ENCODE results near the gene FLT3LG.
A peak's percentile ranks its signal among the peaks of the same experiment; 100 is the strongest.

Gene FLT3LG

DNA sequence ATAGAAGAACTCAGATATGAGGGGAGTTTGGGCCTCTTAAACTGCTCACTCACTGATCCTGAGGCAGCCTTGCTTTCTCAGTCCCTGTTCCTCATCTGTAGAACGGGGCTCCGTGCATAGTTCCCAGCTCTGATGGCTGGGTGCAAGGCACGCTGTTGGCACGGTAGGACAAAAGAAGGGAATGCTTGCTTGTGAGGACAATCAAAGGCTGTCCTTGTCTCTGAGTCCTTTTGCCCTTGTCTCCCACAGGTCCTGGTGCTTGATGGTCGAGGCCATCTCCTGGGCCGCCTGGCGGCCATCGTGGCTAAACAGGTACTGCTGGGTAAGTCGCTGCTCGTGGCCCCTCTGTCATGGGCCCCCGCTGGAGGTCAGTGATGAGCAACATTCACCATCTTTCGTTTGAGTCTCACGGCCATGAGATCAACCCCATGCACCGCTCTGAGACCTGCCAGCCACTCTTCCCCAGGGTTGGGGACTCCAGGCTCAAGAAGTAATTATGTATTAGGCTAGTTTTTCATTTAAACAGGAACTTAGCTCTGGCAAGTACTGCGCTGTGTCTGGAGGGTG, 15.7 kb downstream of the FLT3LG start:
- peak; percentile 37 to 59 for DNase-seq

DNA sequence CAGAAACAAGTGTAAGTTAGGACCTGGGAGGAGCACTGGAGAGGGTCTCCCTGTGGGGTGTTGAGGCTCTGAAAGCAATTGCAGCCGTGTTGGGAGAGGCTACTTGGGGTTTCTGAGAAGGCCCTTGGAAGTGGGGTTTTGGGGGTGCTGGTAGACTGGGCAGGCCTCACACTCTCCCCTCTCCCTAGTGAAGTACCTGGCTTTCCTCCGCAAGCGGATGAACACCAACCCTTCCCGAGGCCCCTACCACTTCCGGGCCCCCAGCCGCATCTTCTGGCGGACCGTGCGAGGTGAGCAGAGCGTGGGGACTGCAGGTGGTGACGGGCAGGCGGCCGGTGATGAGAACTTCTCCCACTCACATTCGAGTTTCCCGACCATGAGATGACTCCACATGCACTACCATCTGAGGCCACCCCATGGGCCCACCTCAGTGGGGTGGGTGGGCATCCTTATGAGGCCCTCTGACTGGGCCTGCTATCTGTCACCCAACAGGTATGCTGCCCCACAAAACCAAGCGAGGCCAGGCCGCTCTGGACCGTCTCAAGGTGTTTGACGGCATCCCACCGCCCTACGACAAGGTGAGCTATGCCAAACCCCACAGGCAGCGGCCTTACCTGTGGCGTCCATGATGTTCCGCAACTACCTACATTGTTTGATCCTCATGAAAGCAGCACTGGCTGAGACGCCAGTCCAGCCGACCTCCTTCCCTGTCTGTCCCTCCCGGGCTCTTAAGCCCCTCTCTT, 16.4 kb downstream of the FLT3LG start:
- peak in 1 of 2 donors; percentile 37 for DNase-seq

DNA sequence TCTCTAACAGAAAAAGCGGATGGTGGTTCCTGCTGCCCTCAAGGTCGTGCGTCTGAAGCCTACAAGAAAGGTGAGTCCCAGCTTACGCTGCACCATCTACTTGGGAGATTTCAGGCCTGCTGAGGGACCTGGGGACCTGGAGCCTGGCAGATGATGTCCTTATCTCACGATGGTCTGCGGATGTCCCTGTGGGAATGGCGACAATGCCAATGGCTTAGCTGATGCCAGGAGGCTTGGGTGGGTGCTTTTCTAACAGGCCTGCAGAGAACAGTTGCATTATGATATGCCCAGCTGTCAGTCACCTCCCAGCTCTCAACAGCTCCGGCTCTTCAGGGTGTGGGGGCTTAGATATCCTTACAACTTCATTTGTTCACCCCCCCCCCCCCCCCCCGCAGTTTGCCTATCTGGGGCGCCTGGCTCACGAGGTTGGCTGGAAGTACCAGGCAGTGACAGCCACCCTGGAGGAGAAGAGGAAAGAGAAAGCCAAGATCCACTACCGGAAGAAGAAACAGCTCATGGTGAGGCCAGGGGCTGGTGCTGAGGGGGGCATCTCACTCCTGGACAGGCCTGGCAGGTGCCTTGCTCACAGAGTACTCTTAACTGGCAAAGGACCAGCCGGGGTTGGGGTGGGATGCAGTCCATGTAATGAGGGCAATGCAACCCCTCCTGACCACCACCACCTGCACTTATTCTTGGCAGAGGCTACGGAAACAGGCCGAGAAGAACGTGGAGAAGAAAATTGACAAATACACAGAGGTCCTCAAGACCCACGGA, 17.2 kb downstream of the FLT3LG start:
- no peak for DNase-seq

DNA sequence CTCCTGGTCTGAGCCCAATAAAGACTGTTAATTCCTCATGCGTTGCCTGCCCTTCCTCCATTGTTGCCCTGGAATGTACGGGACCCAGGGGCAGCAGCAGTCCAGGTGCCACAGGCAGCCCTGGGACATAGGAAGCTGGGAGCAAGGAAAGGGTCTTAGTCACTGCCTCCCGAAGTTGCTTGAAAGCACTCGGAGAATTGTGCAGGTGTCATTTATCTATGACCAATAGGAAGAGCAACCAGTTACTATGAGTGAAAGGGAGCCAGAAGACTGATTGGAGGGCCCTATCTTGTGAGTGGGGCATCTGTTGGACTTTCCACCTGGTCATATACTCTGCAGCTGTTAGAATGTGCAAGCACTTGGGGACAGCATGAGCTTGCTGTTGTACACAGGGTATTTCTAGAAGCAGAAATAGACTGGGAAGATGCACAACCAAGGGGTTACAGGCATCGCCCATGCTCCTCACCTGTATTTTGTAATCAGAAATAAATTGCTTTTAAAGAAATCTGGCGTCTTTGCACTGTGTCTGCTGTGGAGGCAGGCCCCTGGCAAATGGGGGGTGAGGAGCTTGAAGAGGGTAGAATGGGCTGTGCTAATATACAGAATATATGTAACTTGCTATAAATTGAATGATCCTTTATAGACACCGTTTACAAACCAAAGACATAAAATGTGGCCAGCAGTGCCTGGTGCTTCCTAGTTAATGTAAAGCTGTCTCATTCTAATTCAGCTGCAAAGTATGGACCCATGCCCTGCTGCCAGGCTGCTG, 18.0 kb downstream of the FLT3LG start:
- no peak for DNase-seq

DNA sequence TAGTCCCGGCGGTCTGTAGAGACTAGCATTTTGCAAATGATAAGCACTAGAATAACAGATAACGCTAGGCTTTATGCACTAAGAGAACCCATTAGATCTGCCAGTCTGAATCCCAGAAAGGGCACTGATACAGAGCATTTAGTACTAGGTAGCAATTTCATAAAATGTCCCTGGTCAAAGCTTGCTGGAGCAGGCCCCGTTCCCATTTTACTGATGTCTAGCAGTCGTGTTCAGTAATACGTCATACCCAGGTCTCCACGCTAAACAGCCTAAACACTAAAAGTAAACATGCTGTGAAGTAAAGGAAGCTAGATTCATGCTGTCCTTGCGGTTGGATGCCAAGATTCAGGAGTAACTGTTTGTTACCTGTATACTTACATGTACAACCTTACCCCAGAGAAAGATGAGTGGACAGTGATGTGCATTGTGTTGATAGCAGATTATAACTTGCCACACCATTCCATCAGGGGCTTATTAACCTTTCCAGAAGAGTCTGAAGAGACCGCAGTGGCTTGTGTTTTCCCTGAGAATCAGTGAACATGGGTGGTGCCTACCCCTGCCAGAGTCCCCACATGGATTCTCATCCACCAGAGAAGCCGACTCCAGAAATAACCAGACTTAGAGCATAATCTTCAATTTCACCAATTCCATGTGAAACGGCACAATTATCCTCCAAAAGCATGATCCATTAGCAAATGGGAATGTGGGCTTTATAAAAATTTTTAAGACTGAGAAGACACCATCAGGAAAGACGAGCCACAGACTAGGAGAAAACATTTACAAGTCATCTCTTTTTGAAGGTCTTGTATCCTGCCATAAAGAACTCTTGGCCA, 18.8 kb downstream of the FLT3LG start:
- DNase-seq = peak in 1 of 2 donors; percentile 31

DNA sequence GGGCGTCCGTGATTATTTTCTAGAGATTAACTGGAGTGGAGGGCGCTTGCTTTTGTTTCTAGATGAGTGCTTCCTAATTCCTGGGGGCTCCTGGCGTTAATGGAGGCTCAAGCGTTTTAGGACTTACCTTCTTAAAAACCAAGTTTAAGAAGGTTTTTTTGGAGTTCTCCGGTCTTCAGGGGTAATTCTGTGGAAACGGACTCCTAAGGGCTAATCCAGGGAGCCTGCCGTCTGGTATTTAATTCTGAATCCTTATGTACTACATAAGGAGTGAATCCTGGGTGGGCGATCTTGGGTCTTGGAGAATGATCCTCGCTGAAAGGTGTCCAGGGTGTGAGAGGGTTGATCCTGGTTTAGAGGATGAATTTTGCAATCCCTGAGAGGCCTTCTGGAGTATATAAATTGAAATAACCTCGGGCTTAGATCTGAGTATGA, 22.6 kb downstream of the FLT3LG start:
- DNase-seq = no peak

DNA sequence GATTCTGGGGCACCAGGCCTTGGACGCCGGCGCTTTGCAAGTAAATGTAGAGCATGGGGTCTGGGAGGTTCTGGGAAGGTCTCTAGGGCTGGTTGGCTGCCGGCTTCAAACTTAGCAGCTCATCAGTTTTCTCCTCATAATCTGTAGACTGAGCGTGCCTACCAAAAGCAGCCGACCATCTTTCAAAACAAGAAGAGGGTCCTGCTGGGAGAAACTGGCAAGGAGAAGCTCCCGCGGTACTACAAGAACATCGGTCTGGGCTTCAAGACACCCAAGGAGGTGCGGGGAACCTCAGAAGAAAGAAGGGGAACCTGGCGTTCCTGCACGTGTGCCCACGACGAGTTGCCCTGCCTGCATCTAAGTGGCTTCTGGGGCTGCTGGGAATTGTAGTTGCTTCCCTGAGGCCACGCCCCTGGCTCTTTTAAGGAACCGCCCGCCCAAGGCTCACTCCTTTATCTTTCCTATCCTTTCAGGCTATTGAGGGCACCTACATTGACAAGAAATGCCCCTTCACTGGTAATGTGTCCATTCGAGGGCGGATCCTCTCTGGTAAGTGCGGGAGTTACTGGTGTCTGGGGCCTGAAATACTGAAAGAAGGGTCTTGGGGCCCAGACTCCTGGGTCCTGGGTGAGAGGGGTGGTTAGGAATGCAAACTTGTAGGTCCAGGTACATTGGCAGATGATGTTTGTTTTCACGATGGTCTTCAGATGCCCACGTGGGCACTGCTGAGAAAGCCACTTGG, 23.2 kb downstream of the FLT3LG start:
- DNase-seq = peak; percentile 86 to 88

DNA sequence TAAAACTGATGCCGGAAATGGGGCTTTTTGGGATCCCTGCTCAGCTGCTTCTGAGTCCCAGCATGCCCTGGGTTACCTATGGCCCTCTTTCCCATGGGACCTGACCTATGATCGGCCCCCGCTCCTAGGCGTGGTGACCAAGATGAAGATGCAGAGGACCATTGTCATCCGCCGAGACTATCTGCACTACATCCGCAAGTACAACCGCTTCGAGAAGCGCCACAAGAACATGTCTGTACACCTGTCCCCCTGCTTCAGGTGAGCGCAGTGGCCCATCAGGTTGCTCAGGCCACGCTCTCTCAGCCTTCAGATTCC, 23.7 kb downstream of the FLT3LG start:
- DNase-seq = peak in 1 of 2 donors; percentile 47

DNA sequence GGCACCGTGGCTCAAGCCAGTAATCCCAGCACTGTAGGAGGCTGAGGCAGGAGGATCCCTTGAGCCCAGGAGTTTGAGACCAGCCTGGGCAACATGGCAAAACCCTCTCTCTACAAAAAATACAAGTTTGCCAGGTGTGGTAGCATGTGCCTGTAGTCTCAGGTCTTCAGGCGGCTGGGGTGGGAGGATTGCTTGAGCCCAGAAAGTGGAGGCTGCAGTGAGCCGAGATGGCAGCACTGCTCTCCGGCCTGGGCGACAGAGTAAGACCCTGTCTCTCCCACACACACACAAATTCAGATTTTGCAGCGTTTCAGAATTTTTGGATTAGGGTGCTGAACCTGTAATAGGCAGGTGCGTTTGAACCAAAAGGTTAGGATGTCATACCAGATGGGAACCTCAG, 24.5 kb downstream of the FLT3LG start:
- peak in 1 of 2 donors; percentile 42 for DNase-seq

DNA sequence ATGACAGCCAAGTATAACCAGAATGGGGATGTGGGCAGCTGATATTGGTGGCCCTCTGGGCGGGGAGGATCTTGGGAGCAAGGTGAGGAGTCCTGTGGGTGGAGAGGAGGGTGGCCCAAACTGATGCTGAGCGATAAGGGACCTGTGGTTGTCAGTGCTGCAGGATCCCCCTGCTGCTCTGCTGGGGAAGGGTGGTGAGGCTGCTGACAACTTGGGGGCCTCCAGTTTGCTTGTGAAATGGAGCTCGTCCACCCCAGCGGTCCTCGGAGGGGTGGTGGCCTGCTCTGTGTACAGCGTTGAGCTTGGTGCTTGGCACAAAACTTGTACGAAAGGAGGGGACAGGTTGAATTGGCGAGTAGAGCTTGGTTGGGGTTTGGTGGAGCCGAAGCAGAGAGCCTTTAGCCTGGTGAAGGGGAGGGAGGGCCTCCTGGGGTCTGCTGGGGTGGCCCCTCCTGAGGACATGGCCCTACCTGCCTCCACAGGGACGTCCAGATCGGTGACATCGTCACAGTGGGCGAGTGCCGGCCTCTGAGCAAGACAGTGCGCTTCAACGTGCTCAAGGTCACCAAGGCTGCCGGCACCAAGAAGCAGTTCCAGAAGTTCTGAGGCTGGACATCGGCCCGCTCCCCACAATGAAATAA, 25.1 kb downstream of the FLT3LG start:
- DNase-seq = peak; percentile 61 to 67

DNA sequence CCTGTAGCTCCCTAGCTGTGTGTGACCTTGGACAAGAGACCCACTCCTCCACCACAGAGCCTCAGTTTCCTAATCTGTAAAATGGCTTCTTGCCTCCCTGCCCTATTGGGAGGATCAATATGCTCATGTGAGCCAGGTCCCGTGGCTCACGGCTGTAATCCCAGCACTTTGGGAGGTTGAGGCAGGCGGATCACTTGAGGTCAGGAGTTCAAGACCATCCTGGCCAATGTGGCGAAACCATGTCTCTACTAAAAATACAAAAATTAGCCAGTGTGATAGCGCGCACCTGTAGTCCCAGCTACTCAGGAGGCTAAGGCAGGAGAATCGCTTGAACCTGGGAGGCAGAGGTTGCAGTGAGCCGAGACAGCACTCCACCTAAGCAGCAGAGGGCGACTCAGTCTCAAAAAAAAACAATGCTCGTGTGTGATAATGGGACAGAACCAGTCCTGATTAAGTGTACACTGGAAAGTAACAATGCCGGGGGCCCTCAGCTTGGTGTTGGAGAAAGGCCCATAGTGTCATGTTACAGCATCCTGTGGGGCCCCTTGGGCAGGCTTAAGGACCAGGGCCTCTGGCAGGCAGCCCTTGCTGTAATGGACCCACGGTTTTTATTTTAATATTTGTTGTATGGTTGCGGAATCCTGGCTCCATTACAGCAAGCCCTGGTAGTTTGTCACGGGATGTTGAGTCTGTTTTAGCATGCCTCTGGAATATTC, 29.0 kb downstream of the FLT3LG start:
- peak; percentile 67 to 75 for DNase-seq

DNA sequence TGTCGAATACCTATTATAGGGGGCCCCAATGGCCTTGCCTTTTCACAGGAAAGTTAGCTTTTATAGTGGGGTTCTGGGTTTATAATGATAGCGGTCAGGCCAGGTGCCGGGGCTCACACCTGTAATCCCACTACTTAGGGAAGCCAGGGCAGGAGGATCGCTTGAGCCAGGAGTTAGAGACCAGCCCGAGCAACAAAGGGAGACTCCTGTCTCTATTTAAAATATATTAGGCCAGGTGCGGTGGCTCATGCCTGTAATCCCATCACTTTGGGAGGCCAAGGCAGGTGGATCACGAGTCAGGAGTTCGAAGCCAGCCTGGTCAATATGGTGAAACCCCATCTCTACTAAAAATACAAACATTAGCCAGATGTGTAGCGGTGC, 29.6 kb downstream of the FLT3LG start:
- no peak for DNase-seq

DNA sequence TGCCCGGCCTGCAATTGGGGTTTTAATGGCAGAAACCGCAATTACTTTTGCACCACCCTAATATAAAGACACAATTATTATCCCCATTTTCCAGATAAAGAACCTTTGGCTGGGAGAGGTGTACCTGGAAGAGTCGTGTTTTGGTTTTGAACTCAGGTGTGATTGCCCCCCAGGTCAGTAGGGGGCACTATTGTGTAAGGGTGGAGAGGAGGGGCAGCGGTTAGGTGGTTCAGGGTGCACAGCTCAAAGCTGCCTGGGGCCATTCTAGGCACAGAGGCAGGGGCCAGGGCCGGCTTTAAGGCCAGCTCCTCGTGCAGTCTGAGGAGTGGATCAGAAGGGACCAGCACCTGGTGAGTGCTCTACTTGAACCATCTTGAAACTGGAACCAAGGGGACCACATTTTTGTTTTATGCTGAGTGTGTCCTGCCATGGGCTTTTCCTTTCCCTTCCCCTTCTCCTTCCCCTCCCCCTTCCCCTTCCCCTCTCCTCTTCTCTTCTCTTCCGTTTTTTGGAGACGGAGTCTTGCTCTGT, 32.6 kb downstream of the FLT3LG start:
- DNase-seq = peak; percentile 79 to 87

DNA sequence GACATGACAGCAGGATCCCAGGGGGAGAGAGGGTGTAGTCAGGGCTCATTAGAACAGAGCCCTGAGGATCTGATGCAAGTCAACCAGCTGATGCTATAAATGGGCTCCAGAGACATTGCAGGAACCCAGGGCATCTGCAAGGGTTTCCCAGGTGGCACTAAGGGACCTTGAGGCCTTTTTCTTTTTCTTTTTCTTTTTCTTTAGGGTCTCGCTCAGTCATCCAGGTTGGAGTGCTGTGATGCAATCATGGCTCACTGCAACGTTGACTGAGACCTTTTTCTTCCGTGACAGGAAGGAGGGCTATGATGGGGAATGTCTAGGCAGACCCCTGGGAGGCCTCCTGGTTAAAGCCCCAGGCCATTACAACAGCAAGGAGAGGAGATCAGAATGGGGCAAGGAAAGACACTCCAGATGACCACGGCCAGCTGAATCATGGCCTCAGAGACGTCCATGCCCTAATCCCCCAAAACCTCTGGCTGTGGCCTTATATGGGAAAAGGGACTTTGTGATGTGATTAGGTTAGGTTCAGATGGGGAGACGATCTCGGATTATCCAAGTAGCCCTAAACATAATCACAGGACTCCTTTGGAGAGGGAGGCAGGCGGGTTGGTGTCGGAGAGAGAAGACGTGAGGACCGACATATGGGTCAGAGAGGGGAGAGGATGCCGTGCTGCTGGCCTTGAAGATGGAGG, 33.9 kb downstream of the FLT3LG start:
- no peak for DNase-seq

DNA sequence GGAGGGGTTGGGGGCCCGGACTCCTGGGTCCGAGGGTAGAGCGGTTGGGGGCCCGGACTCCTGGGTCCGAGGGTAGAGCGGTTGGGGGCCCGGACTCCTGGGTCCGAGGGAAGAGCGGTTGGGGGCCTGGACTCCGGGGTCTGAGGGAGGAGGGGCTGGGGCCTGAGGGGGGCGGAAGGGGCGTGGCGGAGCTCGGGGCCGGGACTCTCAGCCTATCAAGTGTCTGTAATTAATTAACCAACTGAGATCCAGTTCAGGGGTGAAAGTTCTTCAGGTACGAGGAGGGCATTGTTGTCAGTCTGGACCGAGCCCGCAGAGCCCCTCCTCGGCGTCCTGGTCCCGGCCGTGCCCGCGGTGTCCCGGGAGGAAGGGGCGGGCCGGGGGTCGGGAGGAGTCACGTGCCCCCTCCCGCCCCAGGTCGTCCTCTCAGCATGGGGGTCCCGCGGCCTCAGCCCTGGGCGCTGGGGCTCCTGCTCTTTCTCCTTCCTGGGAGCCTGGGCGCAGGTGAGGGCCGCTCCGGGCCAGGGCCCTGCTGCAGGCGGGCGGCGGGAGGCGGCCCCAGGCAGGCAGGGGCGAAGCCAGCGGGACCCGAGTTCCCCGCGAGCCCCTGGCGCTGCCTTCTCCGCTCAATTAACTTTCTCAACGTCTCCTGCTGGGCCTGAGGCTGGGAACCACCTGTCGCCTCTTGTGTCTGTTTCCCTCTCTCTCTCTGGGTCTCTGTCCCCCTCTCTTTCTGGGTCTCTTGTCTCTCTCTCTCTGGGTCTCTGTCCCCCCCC, 39.1 kb downstream of the FLT3LG start:
- peak; percentile 36 to 40 for DNase-seq

DNA sequence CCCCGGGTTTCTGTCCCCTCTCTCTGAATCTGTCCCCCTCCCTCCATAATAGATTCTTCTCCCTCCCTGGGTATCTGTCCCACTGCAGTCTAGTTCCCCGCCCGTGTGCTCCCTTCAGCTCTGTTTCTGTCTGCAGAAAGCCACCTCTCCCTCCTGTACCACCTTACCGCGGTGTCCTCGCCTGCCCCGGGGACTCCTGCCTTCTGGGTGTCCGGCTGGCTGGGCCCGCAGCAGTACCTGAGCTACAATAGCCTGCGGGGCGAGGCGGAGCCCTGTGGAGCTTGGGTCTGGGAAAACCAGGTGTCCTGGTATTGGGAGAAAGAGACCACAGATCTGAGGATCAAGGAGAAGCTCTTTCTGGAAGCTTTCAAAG, 39.7 kb downstream of the FLT3LG start:
- no peak for DNase-seq

DNA sequence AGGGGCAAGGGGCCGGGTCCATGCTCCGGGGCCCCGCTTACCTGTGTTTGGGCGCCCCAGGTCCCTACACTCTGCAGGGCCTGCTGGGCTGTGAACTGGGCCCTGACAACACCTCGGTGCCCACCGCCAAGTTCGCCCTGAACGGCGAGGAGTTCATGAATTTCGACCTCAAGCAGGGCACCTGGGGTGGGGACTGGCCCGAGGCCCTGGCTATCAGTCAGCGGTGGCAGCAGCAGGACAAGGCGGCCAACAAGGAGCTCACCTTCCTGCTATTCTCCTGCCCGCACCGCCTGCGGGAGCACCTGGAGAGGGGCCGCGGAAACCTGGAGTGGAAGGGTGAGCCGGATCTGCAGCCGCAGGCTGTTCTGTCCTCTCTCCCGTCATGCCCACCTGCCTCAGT, 40.1 kb downstream of the FLT3LG start:
- no peak for DNase-seq

DNA sequence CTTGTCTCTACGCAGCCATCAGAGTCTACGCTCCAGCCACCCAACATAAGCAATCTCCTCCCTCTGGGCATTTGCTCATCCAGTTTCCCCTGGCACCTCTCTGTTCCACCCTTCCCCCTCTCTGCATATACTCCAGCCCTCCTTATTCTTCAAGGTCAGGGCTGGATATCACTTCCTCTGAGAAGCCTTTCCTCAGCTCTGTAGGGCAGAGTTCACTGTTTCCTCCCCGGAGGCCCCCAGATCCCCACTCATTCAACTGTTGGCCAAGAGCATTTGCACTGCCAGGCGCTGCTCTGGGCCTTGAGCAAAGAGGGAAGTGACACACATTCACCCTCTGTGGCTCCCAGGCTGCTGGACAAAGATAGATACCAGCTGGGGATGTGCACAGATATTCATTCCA, 41.8 kb downstream of the FLT3LG start:
- peak in 1 of 2 donors; percentile 61 for DNase-seq

DNA sequence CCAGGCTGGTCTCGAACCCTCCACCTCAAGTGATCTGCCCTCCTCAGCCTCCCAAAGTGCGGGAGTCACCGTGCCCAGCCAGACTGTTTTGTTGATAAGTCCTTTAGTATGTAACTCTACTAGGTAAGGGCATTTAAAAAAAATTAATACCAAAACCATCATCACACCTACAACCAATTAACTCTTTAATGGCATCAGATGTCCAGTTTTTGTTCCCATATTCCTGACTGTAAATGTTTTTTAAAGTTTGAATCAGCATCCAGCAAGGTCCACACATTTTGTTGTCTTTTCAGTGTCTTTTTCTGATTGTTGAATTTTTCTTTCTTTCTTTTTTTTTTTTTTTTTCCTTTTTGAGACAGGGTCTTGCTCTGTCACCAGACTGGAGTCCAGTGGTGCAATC, 44.0 kb downstream of the FLT3LG start:
- no peak for DNase-seq
